G401.6 (cell line): ENCODE data around the gene NDUFC2.
"Not testable (repeated sequence)": the region's sequence is repeated elsewhere in the genome, so short reads cannot be mapped to it uniquely, and the experiment has no call there.

Source experiments
- FAIRE-seq: peaks from 2 replicates; lab custom pipeline; 2012; peaks lifted over from hg19 to GRCh38; lab: Jason Lieb, UNC

Gene NDUFC2

GRCh38 chr11:78080084-78080817 is 589 bp upstream of the NDUFC2 start:
- no peak for FAIRE-seq

- FAIRE-seq: no peak
Observed at GRCh38 chr11:78078218-78079167, 1.2 kb downstream of the NDUFC2 start.

DNA sequence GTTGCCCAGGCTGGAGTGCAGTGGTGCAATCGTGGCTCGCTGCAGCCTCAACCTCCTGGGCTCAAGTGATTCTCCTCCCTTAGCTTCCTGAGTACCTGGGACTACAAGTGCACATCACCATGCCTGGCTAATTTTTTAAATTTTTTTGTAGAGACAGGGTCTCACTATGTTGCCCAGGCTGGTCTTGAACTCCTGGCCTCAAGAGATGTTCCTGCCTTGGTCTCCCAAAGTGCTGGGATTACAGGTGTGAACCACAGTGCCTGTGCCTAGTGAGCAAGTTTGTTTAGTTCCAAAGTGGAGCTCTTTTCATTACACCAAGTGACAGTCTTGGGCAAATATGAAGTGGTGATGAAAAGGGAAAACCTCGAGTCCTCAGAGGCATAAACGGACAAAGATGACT is 2.1 kb downstream of the NDUFC2 start:
- FAIRE-seq: not testable (repeated sequence)

GRCh38 chr11:78076733-78077403 is 2.8 kb downstream of the NDUFC2 start:
- FAIRE-seq: no peak

GRCh38 chr11:78074756-78075155 is 4.9 kb downstream of the NDUFC2 start:
- FAIRE-seq: no peak

GRCh38 chr11:78072455-78072854 is 7.2 kb downstream of the NDUFC2 start:
- no peak for FAIRE-seq

DNA sequence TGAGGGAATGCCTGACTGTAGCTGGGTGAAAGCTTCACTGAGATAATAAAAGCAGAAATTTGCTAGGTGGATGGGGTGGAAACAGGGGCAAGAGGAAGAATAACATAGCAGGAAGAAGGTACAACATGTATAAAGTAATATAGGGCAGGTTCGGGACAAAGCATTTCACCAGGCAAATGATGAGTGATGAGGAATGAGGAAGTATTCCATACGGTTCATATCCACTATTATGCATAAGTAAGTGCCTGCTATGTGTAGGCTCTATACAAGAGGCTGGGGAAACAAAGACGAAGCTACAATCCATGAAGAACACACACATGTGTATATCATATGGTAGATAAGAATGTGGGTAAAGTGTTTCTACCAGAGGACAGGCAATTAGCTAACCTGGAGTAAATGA is 7.9 kb downstream of the NDUFC2 start:
- no peak for FAIRE-seq

- no peak for FAIRE-seq
Observed at GRCh38 chr11:78070621-78071020, 9.0 kb downstream of the NDUFC2 start.

GRCh38 chr11:78069465-78069864 is 10.2 kb downstream of the NDUFC2 start:
- FAIRE-seq: no peak

DNA sequence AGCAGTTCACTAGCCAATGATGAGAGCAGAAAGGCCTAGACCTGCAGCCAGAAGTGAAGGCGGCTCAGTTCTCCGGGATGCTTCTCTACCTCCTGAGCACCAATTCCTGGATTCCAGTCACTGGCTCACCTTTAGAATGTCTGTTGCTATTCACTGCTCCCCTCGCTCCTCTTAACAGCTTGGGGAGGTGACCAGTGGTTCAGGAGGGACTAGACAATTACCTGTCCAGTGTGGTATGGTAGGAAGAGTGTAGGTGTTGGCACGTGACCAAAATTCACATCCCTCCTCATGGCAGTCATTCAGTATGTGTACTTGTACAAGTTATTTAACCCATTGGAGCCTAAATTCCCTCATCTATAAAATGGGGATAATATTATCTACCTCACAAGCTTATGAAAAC is 12.0 kb downstream of the NDUFC2 start:
- no peak for FAIRE-seq

- FAIRE-seq: no peak
Observed at GRCh38 chr11:78066471-78066870, 13.2 kb downstream of the NDUFC2 start.

- FAIRE-seq: no peak
Observed at GRCh38 chr11:78065203-78065602, 14.5 kb downstream of the NDUFC2 start.

GRCh38 chr11:78063440-78064181 is 16.1 kb downstream of the NDUFC2 start, which contains the start of gene THRSP:
THRSP (plus strand) TSS chr11:78063861; CDS start chr11:78063882, 21 bp downstream.
- no peak for FAIRE-seq

DNA sequence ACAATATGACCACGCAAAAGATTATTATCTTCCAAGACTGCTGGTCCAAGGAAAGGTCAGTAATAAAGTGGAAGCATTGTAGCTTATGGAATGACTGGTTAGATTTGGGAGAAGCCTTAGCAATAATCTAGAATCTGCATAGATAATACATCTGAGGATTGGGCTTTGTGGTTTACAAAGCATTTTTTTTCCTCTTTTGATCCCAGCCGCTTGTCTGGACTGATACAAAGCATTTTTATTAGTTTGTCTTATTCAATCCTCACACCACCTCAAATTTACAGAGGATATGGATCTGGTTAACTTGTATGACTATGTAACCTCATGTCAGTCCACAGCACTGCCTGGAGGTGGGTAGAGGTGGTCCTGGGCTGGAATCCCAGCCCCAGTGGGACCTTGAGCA is 17.0 kb downstream of the NDUFC2 start:
- no peak for FAIRE-seq

DNA sequence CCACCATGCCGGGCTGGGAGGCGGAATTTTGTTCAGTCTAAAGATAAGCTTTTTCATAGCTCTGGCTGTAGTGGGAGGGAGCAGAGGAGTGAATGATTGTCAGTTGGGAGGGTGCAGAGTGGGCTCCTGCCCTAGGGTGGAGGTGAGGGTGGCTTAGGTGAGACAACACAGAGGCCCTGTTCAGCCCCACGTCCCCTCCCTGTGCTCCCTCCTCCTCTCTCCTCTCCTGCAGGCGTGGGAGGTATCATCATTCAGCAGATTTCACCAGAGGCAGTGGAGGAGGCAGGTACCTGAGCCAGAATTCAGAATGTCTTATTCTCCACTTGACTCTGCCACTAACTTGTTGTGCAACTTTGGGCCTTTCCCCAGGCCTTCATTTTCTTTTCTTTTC is 17.7 kb downstream of the NDUFC2 start:
- FAIRE-seq: no peak

- FAIRE-seq: no peak
Observed at GRCh38 chr11:78061088-78061920, 18.4 kb downstream of the NDUFC2 start.

- no peak for FAIRE-seq
Observed at GRCh38 chr11:78060533-78060932, 19.1 kb downstream of the NDUFC2 start.

- not testable (repeated sequence) for FAIRE-seq
Observed at GRCh38 chr11:78059749-78060328, 19.8 kb downstream of the NDUFC2 start.

DNA sequence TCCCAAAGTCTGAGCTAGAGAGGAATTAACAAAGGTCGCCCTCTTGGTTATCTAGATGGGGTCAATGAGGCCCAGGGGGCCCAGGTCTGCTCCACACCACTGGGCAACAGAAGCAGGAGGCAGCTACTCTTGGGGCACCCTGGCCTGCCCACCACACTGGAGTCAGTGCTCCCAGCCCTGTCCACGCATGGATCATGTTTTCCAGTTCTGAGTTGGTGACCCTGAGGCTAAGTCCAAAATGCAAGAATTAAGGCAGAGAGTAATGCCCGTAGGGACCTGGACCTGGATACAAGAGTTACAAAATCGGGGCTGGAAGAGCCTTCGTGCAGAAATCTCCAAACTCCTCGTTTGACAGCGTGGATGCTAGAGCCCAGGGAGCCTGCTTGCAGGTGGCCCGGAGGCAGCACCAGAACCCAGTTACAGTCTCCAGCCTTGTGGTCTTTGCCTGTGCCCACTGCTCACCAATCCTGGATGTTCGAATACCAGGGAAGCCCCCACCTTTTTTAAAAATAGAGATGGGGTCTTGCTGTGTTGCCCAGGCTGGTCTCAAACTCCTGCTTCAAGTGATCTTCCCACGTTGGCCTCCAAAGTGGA is 22.1 kb downstream of the NDUFC2 start:
- no peak for FAIRE-seq

- FAIRE-seq: no peak
Observed at GRCh38 chr11:78056093-78056492, 23.6 kb downstream of the NDUFC2 start.
